ENCODE data around the gene FBN2. TPM values are rescaled to one million over a fixed set of nuclear protein-coding genes. Genes with fewer than 3 reads are reported as not detected.

The FBN2 gene
- total RNA-seq, 1 donor from 2014 or later = 34.1 TPM

GRCh38 chr5:128213833-128214232 lies 324.2 kb downstream of the FBN2 start:
- H3K27ac ChIP-seq (replicated peaks) = no peak overlapping the region
- H3K4me1 ChIP-seq = peaks cover 13% of the 10 kb centered on the region
- DNase-seq = no peak
- no peak overlapping the region for H3K4me3 ChIP-seq
- TF ChIP-seq CTCF (IDR thresholded peaks at IDR 0.05; ENCODE audit: borderline replicate concordance) = no peak
- H3K9me3 ChIP-seq (replicated peaks) = no peaks in the 10 kb centered on the region
- intact Hi-C loops (cut with micrococcal nuclease) = loop anchor here (5.0 to 10.0 kb wide), 3 partner anchors 283 to 631 kb away; no protein-coding TSS in a partner anchor
- H3K27me3 ChIP-seq (ENCODE audit: low read depth) = no peaks in the 10 kb centered on the region
- H3K36me3 ChIP-seq = no peaks in the 10 kb centered on the region

DNA sequence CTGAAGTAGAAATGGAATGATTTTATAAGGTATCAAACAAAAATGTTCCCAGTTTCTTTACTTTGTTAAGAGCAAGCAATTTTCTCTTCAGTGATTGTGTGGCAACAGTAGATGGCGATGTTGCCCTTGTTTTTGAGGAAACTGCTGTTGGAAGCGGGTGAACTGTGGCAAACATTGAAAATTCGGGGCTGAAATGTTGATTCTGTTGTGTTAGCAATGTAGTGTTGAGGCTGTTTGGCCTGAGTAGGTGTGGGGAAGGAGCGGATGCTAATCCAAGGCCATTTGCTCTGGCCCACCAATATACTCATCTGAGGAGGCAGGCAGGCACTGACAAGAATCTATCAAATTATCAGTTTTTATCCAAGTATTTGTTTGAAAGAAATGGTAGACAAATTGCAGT lies 324.7 kb downstream of the FBN2 start:
- no peak for DNase-seq
- H3K36me3 ChIP-seq = no peaks in the 10 kb centered on the region
- H3K9me3 ChIP-seq (replicated peaks) = no peaks in the 10 kb centered on the region
- H3K27me3 ChIP-seq (ENCODE audit: low read depth) = no peaks in the 10 kb centered on the region
- no peak overlapping the region for H3K4me3 ChIP-seq
- TF ChIP-seq CTCF (IDR thresholded peaks at IDR 0.05; ENCODE audit: borderline replicate concordance) = peak; percentile 84
- intact Hi-C loops (cut with micrococcal nuclease) = loop anchor here (5.0 to 10.0 kb wide), 3 partner anchors 284 to 631 kb away; no protein-coding TSS in a partner anchor
- peaks cover 13% of the 10 kb centered on the region for H3K4me1 ChIP-seq
- no peak overlapping the region for H3K27ac ChIP-seq (replicated peaks)

- no peaks in the 10 kb centered on the region for H3K9me3 ChIP-seq (replicated peaks)
Observed at GRCh38 chr5:128212191-128212806, 325.7 kb downstream of the FBN2 start.

GRCh38 chr5:128208436-128208835 lies 329.6 kb downstream of the FBN2 start:
- no peak for TF ChIP-seq CTCF (IDR thresholded peaks at IDR 0.05; ENCODE audit: borderline replicate concordance)
- Histone ChIP-seq H3K27me3 (ENCODE audit: low read depth) (no peaks in the 10 kb centered on the region), H3K9me3 (replicated peaks) (no peaks in the 10 kb centered on the region), H3K4me1 (no peaks in the 10 kb centered on the region), H3K36me3 (no peaks in the 10 kb centered on the region), H3K4me3 (no peak overlapping the region), H3K27ac (replicated peaks) (no peak overlapping the region)
- intact Hi-C loops (cut with micrococcal nuclease) = no loop called here
- no peak for DNase-seq

More at GRCh38 chr5:128212191-128212806, 325.7 kb downstream of the FBN2 start:
- no peak for DNase-seq
- Histone ChIP-seq H3K36me3 (no peaks in the 10 kb centered on the region), H3K27me3 (ENCODE audit: low read depth) (no peaks in the 10 kb centered on the region), H3K27ac (replicated peaks) (no peak overlapping the region), H3K4me1 (peaks cover 9% of the 10 kb centered on the region), H3K4me3 (no peak overlapping the region)
- no peak for TF ChIP-seq CTCF (IDR thresholded peaks at IDR 0.05; ENCODE audit: borderline replicate concordance)
- intact Hi-C loops (cut with micrococcal nuclease) = loop anchor here (5.0 to 10.0 kb wide), 3 partner anchors 285 to 633 kb away; no protein-coding TSS in a partner anchor
